Kidney (tissue), 14 donors: ENCODE data around the gene PPP1R16B. TPM values are rescaled to one million over a fixed set of nuclear protein-coding genes. Genes with fewer than 3 reads are reported as not detected.

Experiments used
- DNase-seq, 5 donors: peaks; one replicate each; pipeline ENCODE4 v3.0.0-alpha.2; 2013 to 2020
- FAIRE-seq: peaks from 2 replicates; lab custom pipeline; 2012; peaks lifted over from hg19 to GRCh38; lab: Jason Lieb, UNC
- H3K27ac ChIP-seq, 2 donors: one replicate each; pipeline ENCODE4 v1.7.0; 2013; ENCODE audit warnings: low read depth in 2 of 2, low read length in 2 of 2, inconsistent platforms in 1 of 2
- H3K27me3 ChIP-seq: one replicate; pipeline ENCODE4 v1.7.1; 2013; ENCODE audit warnings: low read length, inconsistent platforms; ENCODE audit not compliant: control insufficient read depth, insufficient read depth
- H3K36me3 ChIP-seq, 3 donors: one replicate each; pipeline versions ENCODE4 v1.7.0 to v1.7.1; 2013; ENCODE audit warnings: low read length in 3 of 3, control low read depth in 1 of 3, inconsistent platforms in 1 of 3; ENCODE audit not compliant: insufficient read depth in 3 of 3, control insufficient read depth in 2 of 3
- H3K4me1 ChIP-seq, 3 donors: one replicate each; pipeline versions ENCODE4 v1.7.0 to v1.7.1; 2013; ENCODE audit warnings: low read length in 3 of 3, inconsistent platforms in 1 of 3, low read depth in 1 of 3; ENCODE audit not compliant: control insufficient read depth in 2 of 3, insufficient read depth in 2 of 3
- H3K4me3 ChIP-seq, 3 donors: one replicate each; pipeline versions ENCODE4 v1.7.0 to v1.8.1; 2013; ENCODE audit warnings: low read length in 3 of 3, control low read depth in 1 of 3, inconsistent platforms in 1 of 3
- H3K9ac ChIP-seq, 3 donors: one replicate each; pipeline versions ENCODE4 v1.7.0 to v1.7.1; 2013; ENCODE audit warnings: low read length in 3 of 3, control low read depth in 1 of 3, inconsistent platforms in 1 of 3
- H3K9me3 ChIP-seq, 3 donors: one replicate each; pipeline versions ENCODE4 v1.7.0 to v1.7.1; 2013; ENCODE audit warnings: low read length in 3 of 3, control low read depth in 1 of 3, inconsistent platforms in 1 of 3; ENCODE audit not compliant: control insufficient read depth in 2 of 3, insufficient read depth in 1 of 3
- intact Hi-C: fragments of 100-400 bp; cut with DNase I; formaldehyde crosslinking; loops from one replicate; pipeline ENCODE4 v1.11.1; 2022
- polyA plus RNA-seq: library from polyadenylated mRNA; stranded (reverse); fragments of 350-450 nt; fragmentation: Illumina TruSeq; extraction: RNeasy Lipid Tissue Mini Kit (QIAGEN cat#74804); gene quantifications from one replicate; pipeline ENCODE4 v1.2.3, GENCODE V29; 2014; ENCODE audit warnings: low read depth, low replicate concordance; ENCODE audit not compliant: insufficient read depth
- total RNA-seq: library from RNA; stranded (reverse); fragmentation: NEBNext Ultra II Directional; extraction: Animal tissue kit (Norgen Biotek cat#: 25700); gene quantifications from one replicate; pipeline ENCODE4 v1.2.1, GENCODE V29; 2021
- TF ChIP-seq, protein P1 (sequence below): IDR thresholded peaks from 3 replicates; pipeline ENCODE4 v1.5.1; 2012; ENCODE audit warnings: mild to moderate bottlenecking, moderate library complexity, borderline replicate concordance; ENCODE audit not compliant: insufficient read depth; ENCODE audit errors: extremely low read depth
- donor health status: control.
- donor health status: control.
- donor health status: control.
- donor health status: control.
- donor health status: control.
- donor health status: DM: yes; HTN: yes; CAD: no.
- donor health status: Normal renal cell carcinoma (clear cell type).

The PPP1R16B gene
- total and polyA plus RNA-seq, 2 donors from 2014 or later: 11.5 to 29.4 TPM

DNA sequence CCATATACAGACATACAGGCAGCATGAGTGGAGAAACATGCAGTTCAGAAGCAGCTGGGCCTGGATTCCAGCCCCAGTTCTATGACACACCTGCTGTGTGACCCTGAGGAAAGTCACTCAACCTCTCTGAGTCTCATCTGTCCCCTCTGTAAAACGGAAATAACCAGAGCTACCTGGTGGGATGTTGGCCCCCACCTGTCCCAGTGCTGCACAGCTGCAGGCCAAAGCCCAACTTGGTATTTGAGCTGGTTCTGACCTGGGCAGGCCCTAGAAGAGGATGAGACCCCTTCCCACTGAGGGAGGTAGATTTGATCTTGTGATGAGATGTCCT is 55.5 kb downstream of the PPP1R16B start:
- intact Hi-C loops: no loop called here
- TF ChIP-seq, protein P1, sequence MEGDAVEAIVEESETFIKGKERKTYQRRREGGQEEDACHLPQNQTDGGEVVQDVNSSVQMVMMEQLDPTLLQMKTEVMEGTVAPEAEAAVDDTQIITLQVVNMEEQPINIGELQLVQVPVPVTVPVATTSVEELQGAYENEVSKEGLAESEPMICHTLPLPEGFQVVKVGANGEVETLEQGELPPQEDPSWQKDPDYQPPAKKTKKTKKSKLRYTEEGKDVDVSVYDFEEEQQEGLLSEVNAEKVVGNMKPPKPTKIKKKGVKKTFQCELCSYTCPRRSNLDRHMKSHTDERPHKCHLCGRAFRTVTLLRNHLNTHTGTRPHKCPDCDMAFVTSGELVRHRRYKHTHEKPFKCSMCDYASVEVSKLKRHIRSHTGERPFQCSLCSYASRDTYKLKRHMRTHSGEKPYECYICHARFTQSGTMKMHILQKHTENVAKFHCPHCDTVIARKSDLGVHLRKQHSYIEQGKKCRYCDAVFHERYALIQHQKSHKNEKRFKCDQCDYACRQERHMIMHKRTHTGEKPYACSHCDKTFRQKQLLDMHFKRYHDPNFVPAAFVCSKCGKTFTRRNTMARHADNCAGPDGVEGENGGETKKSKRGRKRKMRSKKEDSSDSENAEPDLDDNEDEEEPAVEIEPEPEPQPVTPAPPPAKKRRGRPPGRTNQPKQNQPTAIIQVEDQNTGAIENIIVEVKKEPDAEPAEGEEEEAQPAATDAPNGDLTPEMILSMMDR: no peak
- Histone ChIP-seq H3K27me3 (no peaks in the 10 kb centered on the region), H3K9me3 (no peaks in the 10 kb centered on the region), H3K36me3 (peaks cover 0 to 3% (median 2%) of the 10 kb centered on the region in 3 donors), H3K4me3 (no peak overlapping the region), H3K4me1 (peaks cover 0 to 22% (median 9%) of the 10 kb centered on the region in 3 donors), H3K9ac (no peak overlapping the region), H3K27ac (peak overlapping the region in 1 of 2 donors; percentile 47)
- no peak for DNase-seq
- FAIRE-seq: no peak

DNA sequence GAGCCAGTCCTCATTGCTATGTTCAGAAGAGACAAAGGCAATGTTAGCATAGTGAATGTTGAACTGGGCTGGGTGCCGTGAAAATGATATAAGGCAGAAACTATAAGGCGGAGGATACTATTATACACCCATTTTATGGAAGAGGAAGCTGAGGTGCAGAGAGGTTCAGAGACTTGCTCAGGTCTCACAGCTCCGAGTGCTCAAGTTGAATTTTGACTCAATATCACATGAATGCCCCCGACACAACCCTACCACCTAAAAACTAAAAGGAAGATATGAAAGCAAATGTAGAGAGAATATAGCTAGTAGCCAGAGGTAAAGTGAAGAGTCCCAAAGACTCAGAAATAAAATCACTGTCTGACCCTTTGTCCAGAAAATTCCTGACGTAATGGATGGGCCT is 56.7 kb downstream of the PPP1R16B start:
- TF ChIP-seq, protein P1: no peak
- Histone ChIP-seq H3K9ac (no peak overlapping the region), H3K27me3 (no peaks in the 10 kb centered on the region), H3K4me3 (no peak overlapping the region), H3K4me1 (peaks cover 0 to 22% (median 16%) of the 10 kb centered on the region in 3 donors), H3K27ac (peak overlapping the region; percentile 28 to 65), H3K9me3 (no peaks in the 10 kb centered on the region), H3K36me3 (peaks cover 0 to 3% (median 2%) of the 10 kb centered on the region in 3 donors)
- DNase-seq (no peak), FAIRE-seq (no peak)
- intact Hi-C loops: no loop called here

DNA sequence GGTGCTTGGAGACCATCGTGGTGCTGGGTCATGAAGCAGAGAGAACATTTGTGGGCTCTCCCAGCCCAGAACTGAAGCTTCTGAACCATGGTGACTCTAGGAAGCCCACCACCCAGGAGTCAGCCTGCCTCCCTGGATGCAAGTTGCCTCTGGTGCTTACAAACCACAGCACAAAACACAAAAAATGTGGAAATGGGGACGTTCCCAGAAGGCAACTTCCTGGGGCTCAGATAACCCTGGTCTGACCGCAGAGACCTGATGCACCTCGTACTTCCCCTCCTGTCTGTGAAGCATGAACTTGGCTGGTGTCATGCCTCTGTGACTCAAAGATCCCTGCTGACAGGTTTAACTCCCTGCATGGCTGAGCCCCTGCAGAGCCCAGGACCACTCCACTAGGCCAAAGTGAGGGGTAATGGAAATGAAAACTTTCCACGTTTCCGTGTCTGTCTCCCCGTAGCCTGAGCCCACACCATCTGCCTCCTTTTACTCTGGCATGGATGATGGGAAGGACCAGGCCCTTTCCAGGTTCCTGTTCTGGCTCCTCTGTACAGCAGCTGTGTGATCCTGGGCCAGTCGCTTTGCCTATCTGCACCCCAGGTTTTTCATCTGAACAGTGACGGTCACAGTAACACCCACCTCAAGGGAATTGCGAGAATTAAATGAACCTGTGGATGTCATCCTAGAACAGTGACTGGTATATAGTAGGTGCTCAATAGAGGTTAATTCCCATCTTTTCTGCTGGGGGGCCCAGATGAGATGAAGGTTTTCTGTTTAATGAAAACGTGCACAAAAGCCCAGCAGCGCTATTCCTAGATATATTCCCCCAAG is 57.7 kb downstream of the PPP1R16B start:
- H3K27ac ChIP-seq: peak overlapping the region in 1 of 2 donors; percentile 65
- no peak for DNase-seq
- no peaks in the 10 kb centered on the region for H3K9me3 ChIP-seq
- TF ChIP-seq, protein P1: no peak
- no peaks in the 10 kb centered on the region for H3K27me3 ChIP-seq
- peaks cover 0 to 3% (median 2%) of the 10 kb centered on the region in 3 donors for H3K36me3 ChIP-seq
- no peak overlapping the region for H3K9ac ChIP-seq
- no peak for FAIRE-seq
- intact Hi-C loops: no loop called here
- peaks cover 0 to 27% (median 16%) of the 10 kb centered on the region in 3 donors for H3K4me1 ChIP-seq
- no peak overlapping the region for H3K4me3 ChIP-seq
